Measurements from ENCODE around the gene KLHL17.
"Not testable (repeated sequence)": the region's sequence is repeated elsewhere in the genome, so short reads cannot be mapped to it uniquely, and the experiment has no call there.

KLHL17 gene

DNA sequence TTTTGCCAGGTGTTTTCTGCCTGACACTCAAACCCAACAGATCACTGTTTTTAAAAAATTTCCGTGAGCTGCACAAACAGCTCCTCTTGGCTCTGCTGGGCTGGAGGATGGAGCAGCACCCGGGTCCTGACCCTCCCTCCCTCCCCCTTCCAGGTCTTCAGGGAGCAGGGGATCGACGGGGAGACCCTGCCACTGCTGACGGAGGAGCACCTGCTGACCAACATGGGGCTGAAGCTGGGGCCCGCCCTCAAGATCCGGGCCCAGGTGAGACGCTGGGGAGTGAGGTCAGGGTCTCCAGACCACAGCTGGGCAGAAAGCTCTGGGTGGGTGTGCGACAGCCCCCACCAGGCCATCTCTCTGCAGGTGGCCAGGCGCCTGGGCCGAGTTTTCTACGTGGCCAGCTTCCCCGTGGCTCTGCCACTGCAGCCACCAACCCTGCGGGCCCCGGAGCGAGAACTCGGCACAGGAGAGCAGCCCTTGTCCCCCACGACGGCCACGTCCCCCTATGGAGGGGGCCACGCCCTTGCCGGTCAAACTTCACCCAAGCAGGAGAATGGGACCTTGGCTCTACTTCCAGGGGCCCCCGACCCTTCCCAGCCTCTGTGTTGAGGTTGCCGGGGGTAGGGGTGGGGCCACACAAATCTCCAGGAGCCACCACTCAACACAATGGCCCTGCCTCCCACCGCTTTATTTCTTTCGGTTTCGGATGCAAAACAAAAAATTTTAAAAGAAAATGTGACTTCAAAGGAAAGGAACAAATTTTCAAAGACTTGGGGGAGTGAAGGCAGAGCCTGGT is 16.6 kb upstream of the KLHL17 start:
- DNase-seq = peak; percentile 54
- H3K9me2 ChIP-seq (replicated peaks; ENCODE audit: insufficient read depth, low read length) = no peaks in the 10 kb centered on the region
- H3K4me1 ChIP-seq (ENCODE audit: low read length) = peaks cover 34% of the 10 kb centered on the region
- H4K20me1 ChIP-seq (ENCODE audit: insufficient read depth, low read length) = peaks cover 7% of the 10 kb centered on the region; the same call in 1 of the 2 replicates
- no peaks in the 10 kb centered on the region for H3K9me3 ChIP-seq (replicated peaks; ENCODE audit: insufficient read depth, low read length)
- peak overlapping the region; percentile 55; the same call in 1 of the 2 replicates for H3K9ac ChIP-seq (ENCODE audit: low read length)
- H3K36me3 ChIP-seq (replicated peaks; ENCODE audit: insufficient read depth, low read length) = peaks cover 3% of the 10 kb centered on the region; the same call in 1 of the 2 replicates
- no peak overlapping the region for H2AFZ ChIP-seq (ENCODE audit: low read length)
- peaks cover 45% of the 10 kb centered on the region for H3K27me3 ChIP-seq (replicated peaks; ENCODE audit: insufficient read depth, low read length)
- H3K27ac ChIP-seq (ENCODE audit: low read length) = peak overlapping the region; percentile 79; the same call in 1 of the 2 replicates
- no peaks in the 10 kb centered on the region for H3K79me2 ChIP-seq (ENCODE audit: low read length)
- H3K4me2 ChIP-seq (ENCODE audit: low read depth, low read length) = peak overlapping the region; percentile 89
- H3F3A ChIP-seq (ENCODE audit: insufficient read depth, low read length) = peaks cover 16% of the 10 kb centered on the region
- H3K4me3 ChIP-seq (ENCODE audit: low read length) = peak overlapping the region; percentile 45; the same call in 1 of the 2 replicates
- no peak for TF ChIP-seq CTCF (IDR thresholded peaks at IDR 0.05; ENCODE audit: low read length)
- no peak for TF ChIP-seq EZH2phosphoT487 (IDR thresholded peaks at IDR 0.05; ENCODE audit: low read length)
- no peak for TF ChIP-seq EZH2 (optimal IDR thresholded peaks at IDR 0.05; ENCODE audit: low read depth, low read length)

GRCh38 chr1:944341-945325 is 15.8 kb upstream of the KLHL17 start:
- no peaks in the 10 kb centered on the region for H3K79me2 ChIP-seq (ENCODE audit: low read length)
- peak overlapping the region; percentile 55; the same call in 1 of the 2 replicates for H3K9ac ChIP-seq (ENCODE audit: low read length)
- peak overlapping the region; percentile 45 for H3K4me3 ChIP-seq (ENCODE audit: low read length)
- H3K36me3 ChIP-seq (replicated peaks; ENCODE audit: insufficient read depth, low read length) = peaks cover 3% of the 10 kb centered on the region; the same call in 1 of the 2 replicates
- H4K20me1 ChIP-seq (ENCODE audit: insufficient read depth, low read length) = peaks cover 7% of the 10 kb centered on the region; the same call in 1 of the 2 replicates
- no peaks in the 10 kb centered on the region for H3K9me2 ChIP-seq (replicated peaks; ENCODE audit: insufficient read depth, low read length)
- peak overlapping the region; percentile 89 for H3K4me2 ChIP-seq (ENCODE audit: low read depth, low read length)
- H3K27me3 ChIP-seq (replicated peaks; ENCODE audit: insufficient read depth, low read length) = peaks cover 36% of the 10 kb centered on the region
- H3F3A ChIP-seq (ENCODE audit: insufficient read depth, low read length) = peaks cover 16% of the 10 kb centered on the region
- H3K27ac ChIP-seq (ENCODE audit: low read length) = peak overlapping the region; percentile 79
- no peak overlapping the region for H2AFZ ChIP-seq (ENCODE audit: low read length)
- H3K9me3 ChIP-seq (replicated peaks; ENCODE audit: insufficient read depth, low read length) = no peaks in the 10 kb centered on the region
- peaks cover 34% of the 10 kb centered on the region for H3K4me1 ChIP-seq (ENCODE audit: low read length)
- DNase-seq = peak; percentile 71
- TF ChIP-seq EZH2phosphoT487 (IDR thresholded peaks at IDR 0.05; ENCODE audit: low read length) = no peak
- TF ChIP-seq CTCF (IDR thresholded peaks at IDR 0.05; ENCODE audit: low read length) = no peak
- no peak for TF ChIP-seq EZH2 (optimal IDR thresholded peaks at IDR 0.05; ENCODE audit: low read depth, low read length)

GRCh38 chr1:945688-946556 is 14.5 kb upstream of the KLHL17 start:
- Histone ChIP-seq H3K4me1 (ENCODE audit: low read length) (peaks cover 28% of the 10 kb centered on the region), H3K4me3 (ENCODE audit: low read length) (no peak overlapping the region), H3K9me3 (replicated peaks; ENCODE audit: insufficient read depth, low read length) (no peaks in the 10 kb centered on the region), H3K27me3 (replicated peaks; ENCODE audit: insufficient read depth, low read length) (peaks cover 25% of the 10 kb centered on the region), H3K79me2 (ENCODE audit: low read length) (no peaks in the 10 kb centered on the region), H3K27ac (ENCODE audit: low read length) (no peak overlapping the region), H3K9ac (ENCODE audit: low read length) (no peak overlapping the region), H3K9me2 (replicated peaks; ENCODE audit: insufficient read depth, low read length) (no peaks in the 10 kb centered on the region), H3K36me3 (replicated peaks; ENCODE audit: insufficient read depth, low read length) (peaks cover 3% of the 10 kb centered on the region; the same call in 1 of the 2 replicates), H4K20me1 (ENCODE audit: insufficient read depth, low read length) (peaks cover 4% of the 10 kb centered on the region; the same call in 1 of the 2 replicates), H2AFZ (ENCODE audit: low read length) (no peak overlapping the region), H3F3A (ENCODE audit: insufficient read depth, low read length) (peaks cover 16% of the 10 kb centered on the region), H3K4me2 (ENCODE audit: low read depth, low read length) (peak overlapping the region; percentile 89; the same call in 1 of the 2 replicates)
- no peak for DNase-seq
- TF ChIP-seq CTCF (IDR thresholded peaks at IDR 0.05; ENCODE audit: low read length) = no peak
- TF ChIP-seq EZH2phosphoT487 (IDR thresholded peaks at IDR 0.05; ENCODE audit: low read length) = no peak
- no peak for TF ChIP-seq EZH2 (optimal IDR thresholded peaks at IDR 0.05; ENCODE audit: low read depth, low read length)

DNA sequence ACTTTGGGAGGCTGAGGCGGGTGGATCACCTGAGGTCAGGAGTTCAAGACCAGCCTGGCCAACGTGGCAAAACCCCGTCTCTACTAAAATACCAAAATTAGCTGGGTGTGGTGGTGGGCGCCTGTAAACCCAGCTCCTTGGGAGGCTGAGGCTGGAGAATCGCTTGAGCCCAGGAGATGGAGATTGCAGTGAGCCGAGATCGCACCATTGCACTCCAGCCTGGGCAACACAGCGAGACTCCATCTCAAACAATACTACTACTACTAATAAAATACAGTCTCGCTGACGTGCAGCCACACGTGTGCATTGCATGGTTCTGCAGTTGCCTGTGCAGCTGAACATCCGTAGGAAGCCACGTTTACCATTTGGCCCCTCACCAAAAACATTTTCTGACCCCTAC is 13.6 kb upstream of the KLHL17 start:
- peaks cover 23% of the 10 kb centered on the region for H3K4me1 ChIP-seq (ENCODE audit: low read length)
- H3K4me3 ChIP-seq (ENCODE audit: low read length); H3K9me3 ChIP-seq (replicated peaks; ENCODE audit: insufficient read depth, low read length); H3K27ac ChIP-seq (ENCODE audit: low read length); H3K36me3 ChIP-seq (replicated peaks; ENCODE audit: insufficient read depth, low read length); H3K9ac ChIP-seq (ENCODE audit: low read length); H3K9me2 ChIP-seq (replicated peaks; ENCODE audit: insufficient read depth, low read length); H2AFZ ChIP-seq (ENCODE audit: low read length); H3K4me2 ChIP-seq (ENCODE audit: low read depth, low read length); DNase-seq; H4K20me1 ChIP-seq (ENCODE audit: insufficient read depth, low read length); H3K79me2 ChIP-seq (ENCODE audit: low read length): not testable (repeated sequence)
- peaks cover 16% of the 10 kb centered on the region for H3F3A ChIP-seq (ENCODE audit: insufficient read depth, low read length)
- H3K27me3 ChIP-seq (replicated peaks; ENCODE audit: insufficient read depth, low read length) = peaks cover 16% of the 10 kb centered on the region
